NCI-H2227 (cell line): ENCODE results near the gene MBTPS2.
"Not testable (repeated sequence)": the region's sequence is repeated elsewhere in the genome, so short reads cannot be mapped to it uniquely, and the experiment has no call there.

Experiments
- DNase-seq: peaks from one replicate; lab custom pipeline; 2025; ENCODE audit not compliant: unreplicated experiment; lab: John Stamatoyannopoulos, UW

MBTPS2 gene

GRCh38 chrX:21839334-21840192 lies at the start of gene MBTPS2:
Gene MBTPS2 (plus strand): TSS chrX:21839617. CDS start chrX:21839735, 118 bp downstream.
- DNase-seq = peak; percentile 95

GRCh38 chrX:21798677-21799219 lies 40.7 kb upstream of the MBTPS2 start:
- peak; percentile 76 for DNase-seq

GRCh38 chrX:21799767-21800166 lies 39.6 kb upstream of the MBTPS2 start:
- no peak for DNase-seq

GRCh38 chrX:21800344-21800770 lies 39.1 kb upstream of the MBTPS2 start:
- no peak for DNase-seq

- peak; percentile 25 for DNase-seq
Observed at GRCh38 chrX:21802054-21802670, 37.3 kb upstream of the MBTPS2 start.

- DNase-seq = no peak
Observed at GRCh38 chrX:21802839-21803238, 36.6 kb upstream of the MBTPS2 start.

- no peak for DNase-seq
Observed at GRCh38 chrX:21806691-21807090, 32.7 kb upstream of the MBTPS2 start.

- no peak for DNase-seq
Observed at GRCh38 chrX:21811832-21812231, 27.6 kb upstream of the MBTPS2 start.

- no peak for DNase-seq
Observed at GRCh38 chrX:21812628-21813027, 26.8 kb upstream of the MBTPS2 start.

GRCh38 chrX:21813612-21814368 lies 25.6 kb upstream of the MBTPS2 start:
- DNase-seq = no peak

GRCh38 chrX:21816136-21816535 lies 23.3 kb upstream of the MBTPS2 start:
- DNase-seq = no peak

GRCh38 chrX:21820170-21820569 lies 19.2 kb upstream of the MBTPS2 start:
- not testable (repeated sequence) for DNase-seq

GRCh38 chrX:21821875-21822274 lies 17.5 kb upstream of the MBTPS2 start:
- DNase-seq = no peak

- no peak for DNase-seq
Observed at GRCh38 chrX:21831496-21831895, 7.9 kb upstream of the MBTPS2 start.

GRCh38 chrX:21837056-21837455 lies 2.4 kb upstream of the MBTPS2 start:
- DNase-seq = no peak

- peak; percentile 67 for DNase-seq
Observed at GRCh38 chrX:21838937-21839333, 482 bp upstream of the MBTPS2 start.

- peak; percentile 31 for DNase-seq
Observed at GRCh38 chrX:21840193-21840545, 752 bp downstream of the MBTPS2 start.

GRCh38 chrX:21843179-21843578 lies 3.8 kb downstream of the MBTPS2 start:
- no peak for DNase-seq

GRCh38 chrX:21845096-21845495 lies 5.7 kb downstream of the MBTPS2 start:
- no peak for DNase-seq

- no peak for DNase-seq
Observed at GRCh38 chrX:21847342-21847741, 7.9 kb downstream of the MBTPS2 start.

- DNase-seq = no peak
Observed at GRCh38 chrX:21853578-21853977, 14.2 kb downstream of the MBTPS2 start.
